Nephron progenitor cell (in vitro differentiated cells): ENCODE results near the gene SLC35E1.

Experiments used
- DNase-seq: peaks from one replicate; pipeline ENCODE4 v3.0.0; 2021
- H3K27ac Mint-ChIP-seq: 2 replicates; pipeline ENCODE4 v1.8.0; 2021; ENCODE audit warnings: mild to moderate bottlenecking, moderate library complexity, mixed read lengths
- H3K27me3 Mint-ChIP-seq: 2 replicates; pipeline ENCODE4 v1.8.0; 2021; ENCODE audit warnings: mild to moderate bottlenecking, low read depth, mixed read lengths; ENCODE audit not compliant: poor library complexity
- H3K36me3 Mint-ChIP-seq: 2 replicates; pipeline ENCODE4 v1.8.0; 2021; ENCODE audit warnings: low read depth, mixed read lengths
- H3K4me1 Mint-ChIP-seq: 2 replicates; pipeline ENCODE4 v1.8.0; 2021; ENCODE audit warnings: mixed read lengths
- H3K4me3 Mint-ChIP-seq: 2 replicates; pipeline ENCODE4 v1.8.0; 2021; ENCODE audit warnings: mild to moderate bottlenecking, moderate library complexity, mixed read lengths
- H3K9me3 Mint-ChIP-seq: 2 replicates; pipeline ENCODE4 v1.8.0; 2021; ENCODE audit warnings: mild to moderate bottlenecking, moderate library complexity, mixed read lengths
- TF ChIP-seq, protein P1 (sequence below): fragments of 200-600 bp; sonication (generic); IDR thresholded peaks from 2 replicates; pipeline ENCODE4 v1.5.0; 2021; ENCODE audit warnings: antibody characterized with exemption

The SLC35E1 gene

DNA sequence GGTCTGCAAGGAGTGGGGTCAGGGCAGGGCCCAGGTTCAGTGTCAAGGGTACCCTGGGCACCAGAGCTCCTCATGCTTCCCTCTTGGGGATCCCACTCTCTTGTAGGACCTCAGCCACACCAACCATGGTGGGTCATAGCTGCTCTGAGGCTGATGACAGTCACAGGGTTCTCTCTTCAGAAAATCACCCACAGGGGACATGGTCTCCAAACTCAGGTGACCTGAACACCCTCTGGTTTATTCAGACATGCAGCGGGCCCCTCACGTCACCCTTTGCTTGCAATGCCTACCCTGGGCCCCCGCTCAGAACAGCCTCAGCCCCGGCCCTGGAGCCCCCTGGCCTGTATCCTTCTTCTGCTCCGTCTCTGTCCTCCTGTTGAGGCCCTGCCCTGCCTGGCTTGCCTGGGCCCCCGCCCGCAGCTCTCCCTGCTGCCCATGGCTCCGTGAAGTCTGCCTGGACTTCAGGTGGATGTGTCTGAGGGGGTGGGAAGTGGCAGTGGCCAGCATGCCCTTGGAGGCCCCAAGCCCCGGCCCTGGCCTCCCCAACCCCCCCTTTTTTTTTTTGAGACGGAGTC is 50.4 kb downstream of the SLC35E1 start:
- H3K27me3 Mint-ChIP-seq = peaks cover 2% of the 10 kb centered on the region
- no peak for DNase-seq
- TF ChIP-seq, protein P1, sequence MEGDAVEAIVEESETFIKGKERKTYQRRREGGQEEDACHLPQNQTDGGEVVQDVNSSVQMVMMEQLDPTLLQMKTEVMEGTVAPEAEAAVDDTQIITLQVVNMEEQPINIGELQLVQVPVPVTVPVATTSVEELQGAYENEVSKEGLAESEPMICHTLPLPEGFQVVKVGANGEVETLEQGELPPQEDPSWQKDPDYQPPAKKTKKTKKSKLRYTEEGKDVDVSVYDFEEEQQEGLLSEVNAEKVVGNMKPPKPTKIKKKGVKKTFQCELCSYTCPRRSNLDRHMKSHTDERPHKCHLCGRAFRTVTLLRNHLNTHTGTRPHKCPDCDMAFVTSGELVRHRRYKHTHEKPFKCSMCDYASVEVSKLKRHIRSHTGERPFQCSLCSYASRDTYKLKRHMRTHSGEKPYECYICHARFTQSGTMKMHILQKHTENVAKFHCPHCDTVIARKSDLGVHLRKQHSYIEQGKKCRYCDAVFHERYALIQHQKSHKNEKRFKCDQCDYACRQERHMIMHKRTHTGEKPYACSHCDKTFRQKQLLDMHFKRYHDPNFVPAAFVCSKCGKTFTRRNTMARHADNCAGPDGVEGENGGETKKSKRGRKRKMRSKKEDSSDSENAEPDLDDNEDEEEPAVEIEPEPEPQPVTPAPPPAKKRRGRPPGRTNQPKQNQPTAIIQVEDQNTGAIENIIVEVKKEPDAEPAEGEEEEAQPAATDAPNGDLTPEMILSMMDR = no peak
- no peak overlapping the region for H3K4me3 Mint-ChIP-seq
- H3K4me1 Mint-ChIP-seq = no peaks in the 10 kb centered on the region
- H3K9me3 Mint-ChIP-seq = no peaks in the 10 kb centered on the region
- no peak overlapping the region for H3K27ac Mint-ChIP-seq
- H3K36me3 Mint-ChIP-seq = peaks cover 36% of the 10 kb centered on the region

DNA sequence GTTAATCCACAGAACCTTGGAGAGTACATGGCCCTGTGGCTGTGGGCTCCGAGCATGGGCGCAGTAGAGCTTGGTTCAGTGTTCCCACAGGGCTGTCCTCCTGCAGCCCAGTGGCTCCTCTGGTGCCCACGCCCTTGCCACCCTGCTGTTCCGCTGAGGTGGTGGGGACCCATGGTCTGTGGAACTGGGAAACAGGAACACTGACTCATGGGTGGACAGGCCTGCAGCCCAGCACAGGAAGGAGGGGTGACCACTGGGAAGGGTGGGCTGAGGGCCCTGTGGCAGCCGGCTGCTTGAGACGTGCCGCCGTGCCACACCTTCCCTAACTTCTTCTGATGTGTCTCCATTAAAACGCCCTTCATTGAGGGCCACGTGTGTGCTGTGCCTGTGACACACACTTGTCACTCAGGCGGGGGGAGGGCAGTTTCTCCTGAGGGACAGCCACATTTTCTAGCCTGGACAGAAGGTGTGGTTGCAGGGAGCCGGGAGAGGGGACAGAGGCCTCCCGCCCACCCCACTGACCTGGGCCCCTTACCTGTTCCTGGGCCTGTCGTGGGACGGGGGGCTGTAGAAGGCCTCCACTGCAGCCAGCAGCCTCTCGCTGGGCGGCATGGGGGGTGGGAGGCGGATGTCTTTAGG is 51.1 kb downstream of the SLC35E1 start:
- TF ChIP-seq, protein P1 = no peak
- H3K4me1 Mint-ChIP-seq = no peaks in the 10 kb centered on the region
- no peak overlapping the region for H3K4me3 Mint-ChIP-seq
- H3K27ac Mint-ChIP-seq = peak overlapping the region; percentile 54
- peaks cover 2% of the 10 kb centered on the region for H3K27me3 Mint-ChIP-seq
- peaks cover 33% of the 10 kb centered on the region for H3K36me3 Mint-ChIP-seq
- DNase-seq = no peak
- no peaks in the 10 kb centered on the region for H3K9me3 Mint-ChIP-seq

DNA sequence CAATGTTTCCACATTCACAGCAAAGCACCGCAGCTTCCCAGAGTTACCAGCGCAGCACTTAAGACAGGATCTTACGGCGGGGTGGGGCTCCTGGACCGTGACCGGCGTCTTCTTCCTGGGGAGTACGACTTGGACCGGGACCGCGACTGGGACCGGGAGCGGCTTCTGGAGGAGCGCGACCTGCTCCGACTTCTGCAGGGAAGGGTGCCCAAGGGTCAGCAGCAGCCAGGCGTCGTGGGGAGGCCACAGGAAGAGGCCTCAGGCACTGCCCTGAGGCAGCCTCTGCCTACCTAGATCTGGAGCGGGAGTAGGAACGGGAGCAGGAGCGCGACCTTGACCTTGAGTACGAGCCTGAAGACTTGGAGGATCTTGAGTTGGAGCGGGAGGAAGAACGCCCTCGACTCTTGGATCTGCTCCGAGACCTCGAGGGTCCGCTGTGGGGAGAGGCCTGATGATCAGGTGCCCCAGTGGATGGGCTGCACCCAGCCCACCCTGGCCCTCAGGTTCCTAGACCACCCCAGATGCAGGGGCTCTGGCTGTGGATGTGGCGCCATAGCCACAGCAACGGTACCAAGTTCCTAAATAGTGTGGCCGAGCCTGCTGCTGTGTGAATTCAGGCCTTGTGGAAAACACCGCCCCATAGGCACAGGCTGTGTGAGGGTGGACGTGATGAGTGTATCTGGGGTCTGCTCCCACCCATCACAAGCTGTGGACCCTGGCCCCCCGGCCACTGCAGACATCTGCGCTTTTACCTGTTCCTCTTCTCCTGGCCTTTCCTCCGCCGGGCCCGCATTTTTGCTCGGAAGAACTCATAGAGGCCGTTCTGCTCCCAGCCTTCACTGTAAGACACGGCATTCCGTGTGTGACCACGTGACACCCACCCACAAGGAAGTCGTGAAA is 51.9 kb downstream of the SLC35E1 start:
- Mint-ChIP-seq H3K36me3 (peaks cover 30% of the 10 kb centered on the region), H3K4me3 (no peak overlapping the region), H3K27me3 (peaks cover 2% of the 10 kb centered on the region), H3K9me3 (no peaks in the 10 kb centered on the region), H3K4me1 (no peaks in the 10 kb centered on the region), H3K27ac (peak overlapping the region; percentile 54)
- TF ChIP-seq, protein P1 = no peak
- no peak for DNase-seq

DNA sequence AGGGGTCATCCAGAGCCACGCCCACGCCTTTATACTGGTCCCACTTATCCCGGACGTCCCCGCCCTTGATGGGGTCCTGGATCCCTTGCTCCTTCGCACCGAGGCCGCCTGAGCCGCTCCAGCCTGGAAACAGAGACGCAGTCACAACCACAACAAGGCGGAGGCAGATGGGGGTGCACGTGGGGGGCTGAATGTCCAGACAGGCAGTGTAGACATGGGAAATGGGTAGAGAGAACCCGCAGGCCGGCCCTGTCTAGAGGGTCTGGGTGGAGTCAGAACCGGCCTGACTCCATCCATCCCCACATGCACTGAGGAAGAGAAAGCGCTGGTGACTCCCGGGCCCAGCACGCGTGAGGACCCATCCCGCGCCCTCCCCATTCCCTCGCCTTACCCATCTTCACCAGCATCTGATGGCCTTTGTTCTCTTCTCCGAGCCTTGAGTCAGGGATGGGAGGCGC is 53.0 kb downstream of the SLC35E1 start:
- H3K27ac Mint-ChIP-seq = no peak overlapping the region
- H3K27me3 Mint-ChIP-seq = peaks cover 2% of the 10 kb centered on the region
- no peaks in the 10 kb centered on the region for H3K9me3 Mint-ChIP-seq
- DNase-seq = no peak
- no peak overlapping the region for H3K4me3 Mint-ChIP-seq
- no peaks in the 10 kb centered on the region for H3K4me1 Mint-ChIP-seq
- H3K36me3 Mint-ChIP-seq = peaks cover 29% of the 10 kb centered on the region
- TF ChIP-seq, protein P1 = no peak

DNA sequence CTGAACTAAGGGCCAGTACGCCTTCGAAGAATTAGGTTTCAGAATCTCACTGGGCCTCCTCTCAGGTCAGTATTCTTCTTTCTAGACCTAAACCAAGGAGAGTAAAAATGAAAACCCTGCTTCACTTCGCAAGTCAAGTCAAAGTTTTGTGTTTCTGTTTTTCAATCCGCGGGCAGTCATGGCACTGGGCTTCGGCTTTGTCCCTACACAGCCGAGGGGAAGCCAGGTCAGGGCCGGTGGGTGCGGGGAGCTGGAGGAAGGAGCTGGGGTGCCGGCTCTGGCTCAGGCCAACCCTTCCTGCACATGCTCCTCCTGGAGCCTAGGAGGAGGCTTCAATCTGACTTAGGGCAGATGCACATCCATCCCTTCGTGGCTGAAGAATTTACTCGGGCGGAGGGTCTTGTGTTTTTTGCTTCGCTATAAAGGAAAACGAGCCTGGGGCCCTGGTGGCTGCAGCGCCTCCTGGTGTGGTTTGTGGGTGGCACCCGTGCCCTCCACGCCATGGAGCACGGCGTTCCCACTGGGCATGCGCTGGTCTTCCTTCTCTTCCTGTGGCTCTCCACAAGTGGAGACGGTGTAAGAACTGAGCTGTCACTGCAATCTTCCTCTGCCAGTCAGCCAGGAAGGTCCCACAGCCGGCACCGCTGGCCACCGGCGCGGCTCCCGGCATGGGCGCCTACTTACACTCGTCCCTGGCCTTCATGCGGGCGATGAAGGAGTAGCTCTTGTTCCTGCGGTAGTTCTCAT is 53.6 kb downstream of the SLC35E1 start:
- peak overlapping the region; percentile 90 for H3K27ac Mint-ChIP-seq
- no peaks in the 10 kb centered on the region for H3K4me1 Mint-ChIP-seq
- TF ChIP-seq, protein P1 = no peak
- peaks cover 23% of the 10 kb centered on the region for H3K36me3 Mint-ChIP-seq
- no peak overlapping the region for H3K4me3 Mint-ChIP-seq
- no peaks in the 10 kb centered on the region for H3K27me3 Mint-ChIP-seq
- H3K9me3 Mint-ChIP-seq = no peaks in the 10 kb centered on the region
- no peak for DNase-seq
